Measurements from ENCODE around the gene HDAC4. TPM values are rescaled to one million over a fixed set of nuclear protein-coding genes. Genes with fewer than 3 reads are reported as not detected.

The HDAC4 gene
- total RNA-seq, 8 experiments from 2014 or later = 12.2 to 55.7 (median 18.1) TPM

DNA sequence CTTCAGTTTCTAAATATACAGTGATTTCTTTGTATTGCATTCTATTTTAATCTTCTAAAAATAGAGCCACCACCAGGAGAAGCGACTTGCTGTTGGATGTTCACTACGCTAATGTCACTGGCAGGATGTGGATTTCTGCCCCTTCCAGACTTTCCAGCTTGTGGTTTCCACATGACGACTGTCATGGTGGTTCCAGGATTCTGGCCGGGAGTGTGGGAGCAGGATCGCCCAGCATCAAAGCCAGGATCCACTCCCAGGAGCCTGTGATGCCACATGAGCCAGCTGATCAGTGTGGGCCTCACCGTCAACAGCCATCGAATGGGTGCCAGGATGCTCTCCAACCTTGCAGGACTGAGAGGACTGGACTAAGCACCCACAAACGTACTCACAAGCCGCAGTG, 148.8 kb downstream of the HDAC4 start:
- Histone ChIP-seq H3K4me1 (replicated peaks in 1 of 2) (peaks cover 25 to 37% of the 10 kb centered on the region in 2 donors), H3K27ac (no peak overlapping the region), H3K4me3 (no peak overlapping the region)
- no peak for ATAC-seq (replicated peaks in 6 of 8)
- in situ Hi-C loops (cut with MboI; ENCODE audit: low pct_unique_long_range_greater_than_20kb in 2 of 9, low sequenced_read_pairs in 9 of 9, unreplicated experiment in 9 of 9) = no loop called here
- 40 to 92% (median 90%) methylated on average over 1 to 9 of the region's 9 CpGs; no CpG with 5 or more reads in 3 of the 10 experiments for WGBS, 10 experiments

- no peak overlapping the region for H3K4me3 ChIP-seq
- in situ Hi-C loops (cut with MboI; ENCODE audit: low pct_unique_long_range_greater_than_20kb in 2 of 9, low sequenced_read_pairs in 9 of 9, unreplicated experiment in 9 of 9) = no loop called here
- peaks cover 20 to 36% of the 10 kb centered on the region in 2 donors for H3K4me1 ChIP-seq (replicated peaks in 1 of 2)
- H3K27ac ChIP-seq = peak overlapping the region in 1 of 2 donors; percentile 47
- ATAC-seq (replicated peaks in 6 of 8) = peak in 1 of 8 experiments; percentile 4
- 87 to 97% (median 93%) methylated on average over 2 to 6 of the region's 30 CpGs; no CpG with 5 or more reads in 6 of the 10 experiments for WGBS, 10 experiments
These were observed 150.4 kb downstream of the HDAC4 start for GRCh38 chr2:239250216-239251081.

DNA sequence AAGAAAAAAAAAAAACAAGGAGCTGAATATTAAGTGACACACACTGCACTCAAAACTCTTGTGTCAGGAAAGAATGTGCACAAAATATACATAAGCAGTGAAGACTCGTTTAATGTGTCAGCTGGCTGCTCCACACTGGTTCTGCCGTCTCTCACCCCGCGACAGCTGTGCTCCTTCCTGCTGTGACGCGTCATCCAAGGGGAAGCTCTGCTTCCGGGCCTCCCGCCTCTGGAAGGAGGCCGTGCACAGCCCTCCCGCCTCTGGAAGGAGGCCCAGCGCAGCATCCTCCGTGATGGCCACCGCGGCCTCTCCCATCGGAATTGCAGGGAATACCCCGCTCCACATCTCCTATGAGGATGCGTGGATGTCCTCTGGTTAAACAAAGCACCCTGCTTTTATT, 151.0 kb downstream of the HDAC4 start:
- ATAC-seq (replicated peaks in 6 of 8) = peak; percentile 66 to 99 (median 90)

GRCh38 chr2:239249048-239249447, 151.8 kb downstream of the HDAC4 start:
- 79 to 100% (median 92%) methylated on average over 2 to 6 of the region's 17 CpGs; no CpG with 5 or more reads in 4 of the 10 experiments for WGBS, 10 experiments
- H3K4me1 ChIP-seq (replicated peaks in 1 of 2) = peaks cover 21 to 32% of the 10 kb centered on the region in 2 donors
- no peak for ATAC-seq (replicated peaks in 6 of 8)
- H3K4me3 ChIP-seq = no peak overlapping the region
- H3K27ac ChIP-seq = no peak overlapping the region
- in situ Hi-C loops (cut with MboI; ENCODE audit: low pct_unique_long_range_greater_than_20kb in 2 of 9, low sequenced_read_pairs in 9 of 9, unreplicated experiment in 9 of 9) = no loop called here

More for the DNA sequence above, 151.0 kb downstream of the HDAC4 start:
- Histone ChIP-seq H3K4me3 (no peak overlapping the region), H3K27ac (peak overlapping the region in 1 of 2 donors; percentile 47), H3K4me1 (replicated peaks in 1 of 2) (peaks cover 21 to 36% of the 10 kb centered on the region in 2 donors)
- WGBS, 10 experiments = 3 to 71% (median 33%) methylated on average over 3 to 10 of the region's 17 CpGs; no CpG with 5 or more reads in 5 of the 10 experiments
- in situ Hi-C loops (cut with MboI; ENCODE audit: low pct_unique_long_range_greater_than_20kb in 2 of 9, low sequenced_read_pairs in 9 of 9, unreplicated experiment in 9 of 9) = no loop called here

DNA sequence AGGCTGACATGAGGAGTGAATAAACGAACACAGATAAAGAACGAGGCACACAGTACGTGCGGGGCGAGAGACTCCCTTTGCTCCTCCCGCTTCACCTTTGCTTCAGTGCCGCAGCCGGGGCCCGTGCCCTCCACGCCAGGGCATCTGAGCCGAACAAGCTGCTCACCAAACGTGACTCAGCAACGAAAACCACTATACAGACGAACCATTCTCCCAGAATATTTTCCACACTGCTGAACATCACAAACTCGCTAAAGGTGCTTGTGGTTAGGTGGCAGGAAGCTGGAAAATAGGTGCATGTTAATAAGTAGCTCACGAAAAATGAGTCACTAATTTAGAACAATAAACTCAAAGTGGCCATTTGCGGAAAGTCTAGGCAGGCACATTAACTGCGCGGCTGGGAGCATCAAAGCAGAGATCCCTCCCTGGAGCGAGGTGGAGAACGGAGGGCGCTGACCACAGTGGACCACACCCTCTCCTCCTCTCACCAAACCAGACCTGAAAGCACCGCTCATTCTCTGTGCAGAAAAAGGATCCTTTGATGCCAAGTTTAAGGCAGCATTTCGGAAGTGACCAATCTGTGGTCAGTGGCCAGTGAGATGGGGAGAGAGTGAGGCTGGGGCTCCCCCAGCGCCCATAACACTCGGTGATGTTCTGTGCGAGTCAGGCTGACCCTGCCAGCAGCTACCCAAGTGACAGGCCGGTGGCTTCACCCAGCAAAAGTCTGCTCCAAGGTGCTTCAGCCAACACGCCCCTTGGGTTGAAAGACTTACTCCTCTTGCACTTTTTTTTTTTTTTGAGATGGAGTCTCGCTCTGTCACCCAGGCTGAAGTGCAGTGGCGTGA, 153.2 kb downstream of the HDAC4 start:
- no peak overlapping the region for H3K4me3 ChIP-seq
- 71 to 100% (median 93%) methylated on average over 1 to 22 of the region's 31 CpGs; no CpG with 5 or more reads in 1 of the 10 experiments for WGBS, 10 experiments
- in situ Hi-C loops (cut with MboI; ENCODE audit: low pct_unique_long_range_greater_than_20kb in 2 of 9, low sequenced_read_pairs in 9 of 9, unreplicated experiment in 9 of 9) = no loop called here

GRCh38 chr2:239246723-239247122, 154.1 kb downstream of the HDAC4 start:
- peaks cover 18 to 25% of the 10 kb centered on the region in 2 donors for H3K4me1 ChIP-seq (replicated peaks in 1 of 2)
- H3K27ac ChIP-seq = no peak overlapping the region
- ATAC-seq (replicated peaks in 6 of 8) = peak in 5 of 8 experiments; percentile 9 to 30 (median 18)
- H3K4me3 ChIP-seq = no peak overlapping the region
- in situ Hi-C loops (cut with MboI; ENCODE audit: low pct_unique_long_range_greater_than_20kb in 2 of 9, low sequenced_read_pairs in 9 of 9, unreplicated experiment in 9 of 9) = no loop called here
- WGBS, 10 experiments = 70 to 100% (median 88%) methylated on average over 1 to 11 of the region's 11 CpGs; no CpG with 5 or more reads in 4 of the 10 experiments

More for the DNA sequence above, 153.2 kb downstream of the HDAC4 start:
- ATAC-seq (replicated peaks in 6 of 8) = no peak
- no peak overlapping the region for H3K27ac ChIP-seq
- peaks cover 18 to 25% of the 10 kb centered on the region in 2 donors for H3K4me1 ChIP-seq (replicated peaks in 1 of 2)

DNA sequence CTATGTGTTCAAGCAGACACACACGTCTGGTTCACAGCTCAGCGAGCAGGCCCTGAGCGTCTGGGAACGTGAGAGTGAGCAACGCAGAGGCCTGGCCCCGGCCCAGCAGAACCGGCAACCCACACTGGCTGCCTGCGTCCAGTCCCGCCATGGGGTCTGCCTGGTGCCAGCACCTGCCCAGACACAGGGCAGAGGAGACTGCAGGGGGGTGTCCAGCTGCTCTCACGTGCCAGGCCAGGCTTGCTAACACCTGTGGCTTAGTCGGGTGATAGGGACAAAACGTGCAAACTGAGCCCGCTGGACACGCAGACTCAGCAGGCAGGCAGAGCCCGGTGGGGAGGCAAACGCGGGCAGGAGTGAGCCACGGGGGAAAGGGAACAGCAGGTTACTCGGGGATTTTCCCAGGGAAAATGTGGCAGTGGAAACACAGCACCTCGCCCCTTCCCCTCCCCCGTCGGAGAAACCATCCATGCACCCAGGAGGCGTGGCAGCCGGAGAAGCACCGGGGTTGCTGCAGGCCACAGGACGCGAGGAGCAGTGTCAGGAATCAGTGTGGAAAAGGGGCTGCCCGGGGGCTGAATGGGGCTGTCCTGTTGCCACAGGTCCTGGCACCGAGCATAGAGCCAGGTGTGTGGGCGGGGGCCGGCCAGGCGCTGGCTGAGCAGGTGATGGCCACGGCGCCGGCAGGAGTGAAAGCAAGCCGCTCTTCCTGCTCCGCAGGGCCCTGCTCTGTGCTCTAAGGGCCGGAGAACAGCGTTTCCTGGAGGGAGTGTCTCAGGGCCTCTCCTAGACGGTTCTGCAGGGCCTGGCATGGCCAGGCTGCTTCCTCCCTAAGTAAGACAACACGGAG, 154.7 kb downstream of the HDAC4 start:
- peak in 5 of 8 experiments; percentile 39 to 59 (median 42) for ATAC-seq (replicated peaks in 6 of 8)
- no peak overlapping the region for H3K27ac ChIP-seq
- in situ Hi-C loops (cut with MboI; ENCODE audit: low pct_unique_long_range_greater_than_20kb in 2 of 9, low sequenced_read_pairs in 9 of 9, unreplicated experiment in 9 of 9) = no loop called here
- peaks cover 18 to 28% of the 10 kb centered on the region in 2 donors for H3K4me1 ChIP-seq (replicated peaks in 1 of 2)
- no peak overlapping the region for H3K4me3 ChIP-seq
- 40 to 100% (median 80%) methylated on average over 1 to 6 of the region's 41 CpGs; no CpG with 5 or more reads in 5 of the 10 experiments for WGBS, 10 experiments

DNA sequence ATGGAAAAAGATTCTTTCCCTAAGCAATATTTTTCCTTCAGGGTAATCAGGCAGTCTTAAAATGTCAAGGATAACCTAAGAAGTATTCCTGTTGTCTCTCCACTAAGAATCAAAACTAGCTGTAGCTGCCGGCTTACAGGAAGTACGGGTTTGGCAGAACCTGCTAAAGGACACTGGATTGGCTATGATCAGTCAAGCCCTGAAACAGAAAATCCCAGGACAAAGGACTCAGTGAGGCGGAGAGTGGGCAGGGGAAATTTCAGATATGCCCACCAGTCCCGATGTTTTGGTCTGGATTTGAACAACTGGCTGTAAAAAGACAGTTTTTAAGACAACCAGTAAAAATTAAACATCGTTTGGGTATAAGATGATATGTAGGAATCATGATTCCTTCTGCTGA, 155.7 kb downstream of the HDAC4 start:
- in situ Hi-C loops (cut with MboI; ENCODE audit: low pct_unique_long_range_greater_than_20kb in 2 of 9, low sequenced_read_pairs in 9 of 9, unreplicated experiment in 9 of 9) = no loop called here
- ATAC-seq (replicated peaks in 6 of 8) = peak in 1 of 8 experiments; percentile 24
- no peak overlapping the region for H3K27ac ChIP-seq
- 50 to 94% (median 71%) methylated on average over 2 to 5 of the region's 5 CpGs for WGBS, 10 experiments
- no peak overlapping the region for H3K4me3 ChIP-seq
- H3K4me1 ChIP-seq (replicated peaks in 1 of 2) = peaks cover 28 to 37% of the 10 kb centered on the region in 2 donors

- in situ Hi-C loops (cut with MboI; ENCODE audit: low pct_unique_long_range_greater_than_20kb in 2 of 9, low sequenced_read_pairs in 9 of 9, unreplicated experiment in 9 of 9) = no loop called here
- peak in 1 of 8 experiments; percentile 16 for ATAC-seq (replicated peaks in 6 of 8)
- no peak overlapping the region for H3K4me3 ChIP-seq
- peaks cover 32 to 37% of the 10 kb centered on the region in 2 donors for H3K4me1 ChIP-seq (replicated peaks in 1 of 2)
- H3K27ac ChIP-seq = no peak overlapping the region
- WGBS, 10 experiments = 20 to 95% (median 84%) methylated on average over 1 to 5 of the region's 5 CpGs; no CpG with 5 or more reads in 3 of the 10 experiments
These were observed 156.2 kb downstream of the HDAC4 start for GRCh38 chr2:239244625-239245024.

DNA sequence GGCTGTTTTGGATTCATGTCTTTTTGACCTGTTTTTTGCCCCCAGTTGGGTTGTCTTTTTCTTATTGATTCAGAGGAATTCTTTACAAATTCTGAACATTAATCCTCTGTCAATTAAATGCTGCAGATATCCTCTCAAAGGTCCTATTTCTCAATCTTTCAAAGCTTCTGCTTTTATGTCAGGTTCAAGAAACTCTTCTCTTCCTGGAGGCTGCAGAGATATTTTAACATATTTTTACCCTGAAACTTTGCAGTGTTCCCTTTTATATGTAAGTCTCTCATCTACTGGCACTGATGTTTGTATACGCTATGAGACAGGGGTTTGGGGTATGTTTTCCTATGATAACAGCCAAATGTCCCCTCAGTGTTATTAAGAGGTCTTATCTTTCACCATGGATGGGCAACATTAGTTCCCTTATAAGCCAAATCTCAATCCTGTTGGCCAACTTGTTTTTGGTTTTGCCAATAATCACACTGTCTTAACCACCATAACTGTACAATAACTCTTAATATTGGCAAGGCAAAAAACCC, 159.3 kb downstream of the HDAC4 start:
- in situ Hi-C loops (cut with MboI; ENCODE audit: low pct_unique_long_range_greater_than_20kb in 2 of 9, low sequenced_read_pairs in 9 of 9, unreplicated experiment in 9 of 9) = no loop called here
- Histone ChIP-seq H3K4me3 (no peak overlapping the region), H3K27ac (no peak overlapping the region), H3K4me1 (replicated peaks in 1 of 2) (peaks cover 37 to 42% of the 10 kb centered on the region in 2 donors)
- ATAC-seq (replicated peaks in 6 of 8) = no peak
- WGBS, 10 experiments = 88 to 100% (median 100%) methylated on average over 1 of the region's 1 CpG; no CpG with 5 or more reads in 3 of the 10 experiments

DNA sequence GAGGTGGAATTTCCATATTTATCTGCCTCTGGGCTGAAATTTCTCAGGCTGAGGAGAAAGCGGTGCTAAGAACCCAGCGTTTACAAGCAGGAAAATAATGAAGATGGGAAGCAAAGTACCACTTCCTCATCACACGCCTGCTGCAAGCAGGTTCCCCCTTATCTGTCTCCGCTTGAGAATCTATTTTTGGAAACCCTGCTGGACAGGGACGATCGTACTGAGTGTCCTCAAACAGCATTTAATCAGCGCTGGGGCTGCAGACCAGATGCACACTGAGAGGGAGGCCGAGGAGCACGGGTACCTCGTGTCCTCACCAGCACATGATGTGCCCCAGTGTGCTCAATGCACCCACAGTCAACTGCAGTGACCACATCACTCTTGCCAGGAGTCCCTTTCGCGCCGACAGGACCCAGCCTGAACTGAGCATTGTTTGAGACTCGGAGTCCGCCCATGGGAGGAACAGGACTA, 160.4 kb downstream of the HDAC4 start:
- Histone ChIP-seq H3K27ac (peak overlapping the region; percentile 36 to 66), H3K4me3 (no peak overlapping the region), H3K4me1 (replicated peaks in 1 of 2) (peaks cover 26 to 31% of the 10 kb centered on the region in 2 donors)
- WGBS, 10 experiments = 50 to 100% (median 96%) methylated on average over 2 to 10 of the region's 15 CpGs; no CpG with 5 or more reads in 3 of the 10 experiments
- in situ Hi-C loops (cut with MboI; ENCODE audit: low pct_unique_long_range_greater_than_20kb in 2 of 9, low sequenced_read_pairs in 9 of 9, unreplicated experiment in 9 of 9) = no loop called here
- ATAC-seq (replicated peaks in 6 of 8) = peak in 6 of 8 experiments; percentile 39 to 91 (median 88)

All from motor neuron (in vitro differentiated cells).